Retinal pigment epithelial cell (primary cell): ENCODE results near the gene SFTPA1.
"Not testable (repeated sequence)": the region's sequence is repeated elsewhere in the genome, so short reads cannot be mapped to it uniquely, and the experiment has no call there.

Experiments
- DNase-seq: peaks from one replicate; pipeline ENCODE4 v3.0.0-alpha.2; 2010; ENCODE audit warnings: low read depth
- H3K4me3 ChIP-seq: 2 replicates; pipeline ENCODE4 v1.5.1; 2011; ENCODE audit warnings: mild to moderate bottlenecking, low read length, control low read depth, moderate library complexity
- TF ChIP-seq, protein P1 (sequence below): conservative IDR thresholded peaks from 2 replicates; pipeline ENCODE4 v1.5.1; 2011; ENCODE audit warnings: low read depth, low read length, control low read depth, inconsistent platforms

Gene SFTPA1

DNA sequence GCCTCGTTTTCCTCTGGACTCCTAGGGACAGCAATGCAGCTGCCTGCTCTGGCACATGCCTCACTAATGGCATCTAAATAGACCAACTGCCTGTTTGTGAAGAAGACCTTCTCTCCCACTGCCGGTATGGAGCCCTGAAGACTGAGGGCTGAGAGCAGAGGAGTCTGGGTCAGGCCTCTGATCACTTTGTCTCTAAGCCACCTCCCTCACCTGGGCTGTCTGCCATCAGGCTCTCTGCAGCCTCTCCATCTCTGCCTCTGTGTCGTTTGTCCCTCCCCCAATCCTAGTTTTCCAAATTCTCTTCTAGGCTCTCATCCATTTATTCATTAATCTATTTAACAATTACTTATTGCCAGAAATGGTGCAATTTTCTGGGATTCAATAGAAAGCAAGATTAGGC lies 15.2 kb upstream of the SFTPA1 start:
- TF ChIP-seq, protein P1, sequence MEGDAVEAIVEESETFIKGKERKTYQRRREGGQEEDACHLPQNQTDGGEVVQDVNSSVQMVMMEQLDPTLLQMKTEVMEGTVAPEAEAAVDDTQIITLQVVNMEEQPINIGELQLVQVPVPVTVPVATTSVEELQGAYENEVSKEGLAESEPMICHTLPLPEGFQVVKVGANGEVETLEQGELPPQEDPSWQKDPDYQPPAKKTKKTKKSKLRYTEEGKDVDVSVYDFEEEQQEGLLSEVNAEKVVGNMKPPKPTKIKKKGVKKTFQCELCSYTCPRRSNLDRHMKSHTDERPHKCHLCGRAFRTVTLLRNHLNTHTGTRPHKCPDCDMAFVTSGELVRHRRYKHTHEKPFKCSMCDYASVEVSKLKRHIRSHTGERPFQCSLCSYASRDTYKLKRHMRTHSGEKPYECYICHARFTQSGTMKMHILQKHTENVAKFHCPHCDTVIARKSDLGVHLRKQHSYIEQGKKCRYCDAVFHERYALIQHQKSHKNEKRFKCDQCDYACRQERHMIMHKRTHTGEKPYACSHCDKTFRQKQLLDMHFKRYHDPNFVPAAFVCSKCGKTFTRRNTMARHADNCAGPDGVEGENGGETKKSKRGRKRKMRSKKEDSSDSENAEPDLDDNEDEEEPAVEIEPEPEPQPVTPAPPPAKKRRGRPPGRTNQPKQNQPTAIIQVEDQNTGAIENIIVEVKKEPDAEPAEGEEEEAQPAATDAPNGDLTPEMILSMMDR = no peak
- no peak for DNase-seq

DNA sequence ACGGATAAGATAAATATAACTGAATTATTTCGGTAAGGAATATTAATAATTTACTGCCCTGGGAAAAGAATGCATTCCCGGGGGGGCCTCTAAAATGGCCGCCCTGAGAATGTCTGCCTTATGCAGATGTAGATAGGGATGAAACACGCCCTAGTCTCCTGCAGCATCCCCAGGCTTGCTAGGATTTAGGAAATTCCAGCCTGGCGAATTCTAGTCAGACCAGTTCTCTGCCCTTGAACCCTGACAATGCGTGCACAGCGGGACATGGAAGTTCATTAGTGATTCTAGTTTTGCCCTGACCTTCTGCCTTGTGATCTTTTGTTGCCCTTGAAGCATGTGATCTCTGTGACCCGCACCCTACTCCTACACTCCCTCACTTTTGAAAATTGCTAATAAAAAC lies 11.1 kb upstream of the SFTPA1 start:
- not testable (repeated sequence) for H3K4me3 ChIP-seq, DNase-seq

More for the DNA sequence above, 15.2 kb upstream of the SFTPA1 start:
- H3K4me3 ChIP-seq = no peak overlapping the region

DNA sequence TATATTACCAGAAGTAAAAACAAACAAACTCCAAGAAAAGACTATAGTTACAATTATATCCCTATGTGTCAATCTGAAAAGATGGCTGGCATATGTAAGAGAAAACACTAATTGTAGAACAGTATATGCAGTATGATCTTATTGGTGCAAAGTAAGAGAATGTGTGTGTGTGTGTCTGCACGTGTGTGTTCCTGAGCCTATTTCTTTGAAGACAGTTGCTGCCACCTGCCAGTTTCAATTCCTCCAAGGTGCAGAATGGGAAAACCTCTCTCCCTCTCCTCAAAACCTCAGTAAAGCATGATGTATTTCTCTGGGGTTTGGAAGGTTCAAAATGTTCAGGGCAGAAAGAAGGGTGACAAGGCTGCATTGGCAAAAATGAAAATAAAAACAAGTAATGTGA lies 8.8 kb upstream of the SFTPA1 start:
- TF ChIP-seq, protein P1 = no peak
- DNase-seq = no peak
- no peak overlapping the region for H3K4me3 ChIP-seq

DNA sequence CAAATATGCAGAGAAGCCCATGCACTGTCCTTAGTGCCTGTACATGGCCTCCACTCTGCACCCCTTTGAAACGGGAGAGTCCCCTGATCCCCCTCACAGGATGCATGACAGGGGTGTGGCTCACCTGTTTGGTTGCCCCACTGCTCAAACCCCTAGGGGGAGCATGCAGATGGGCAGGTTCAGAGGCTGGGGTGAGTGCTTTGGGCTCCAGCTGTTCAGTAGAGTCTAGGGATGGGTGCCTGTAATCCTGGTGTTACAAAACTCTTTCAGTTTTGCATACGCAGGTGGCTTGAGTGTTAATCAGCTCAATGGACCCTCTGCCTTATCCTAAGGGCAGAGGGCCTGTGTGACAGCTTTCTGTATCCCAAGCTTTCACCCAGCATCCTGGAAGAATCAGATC lies 7.8 kb upstream of the SFTPA1 start:
- no peak overlapping the region for H3K4me3 ChIP-seq
- no peak for DNase-seq
- TF ChIP-seq, protein P1 = no peak

DNA sequence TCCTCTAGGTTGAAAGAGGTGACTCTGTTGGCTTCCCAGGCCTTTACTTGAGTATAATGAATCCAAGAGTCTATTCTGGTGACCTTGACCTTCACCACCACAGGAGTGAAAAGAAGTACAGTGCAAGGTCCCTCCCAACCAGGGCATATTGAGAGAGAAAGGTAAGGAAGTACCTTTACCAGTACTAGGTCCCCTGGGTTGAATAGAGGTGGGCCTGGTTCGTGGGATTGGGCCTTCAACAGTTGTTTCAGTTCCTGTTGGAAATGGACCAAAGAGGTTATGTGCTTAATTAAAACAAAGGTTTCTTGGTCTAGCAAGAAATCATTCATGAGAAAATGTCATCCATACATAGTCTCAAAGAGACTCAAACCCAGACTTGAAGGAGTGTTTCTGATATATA lies 6.4 kb upstream of the SFTPA1 start:
- H3K4me3 ChIP-seq = no peak overlapping the region
- TF ChIP-seq, protein P1 = no peak
- no peak for DNase-seq

DNA sequence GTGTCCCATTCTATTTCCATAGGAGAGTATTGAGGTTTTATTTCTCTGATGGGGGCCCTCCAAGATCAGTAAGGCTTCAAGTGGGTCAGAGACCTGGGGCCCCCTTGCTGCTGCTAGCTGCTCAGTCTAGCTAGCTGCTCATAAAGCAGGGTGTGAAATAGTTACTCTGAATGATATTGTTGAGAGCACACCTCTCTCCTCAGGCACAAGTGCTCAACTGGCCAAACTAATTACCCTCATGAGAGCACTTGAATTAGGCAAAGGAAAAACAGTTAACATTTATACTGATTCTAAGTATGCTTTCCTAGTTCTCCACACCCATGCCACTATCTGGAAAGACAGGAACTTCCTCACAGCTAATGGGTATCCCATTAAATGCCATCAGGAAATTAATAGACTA lies 5.4 kb upstream of the SFTPA1 start:
- no peak for DNase-seq
- TF ChIP-seq, protein P1 = no peak
- no peak overlapping the region for H3K4me3 ChIP-seq

DNA sequence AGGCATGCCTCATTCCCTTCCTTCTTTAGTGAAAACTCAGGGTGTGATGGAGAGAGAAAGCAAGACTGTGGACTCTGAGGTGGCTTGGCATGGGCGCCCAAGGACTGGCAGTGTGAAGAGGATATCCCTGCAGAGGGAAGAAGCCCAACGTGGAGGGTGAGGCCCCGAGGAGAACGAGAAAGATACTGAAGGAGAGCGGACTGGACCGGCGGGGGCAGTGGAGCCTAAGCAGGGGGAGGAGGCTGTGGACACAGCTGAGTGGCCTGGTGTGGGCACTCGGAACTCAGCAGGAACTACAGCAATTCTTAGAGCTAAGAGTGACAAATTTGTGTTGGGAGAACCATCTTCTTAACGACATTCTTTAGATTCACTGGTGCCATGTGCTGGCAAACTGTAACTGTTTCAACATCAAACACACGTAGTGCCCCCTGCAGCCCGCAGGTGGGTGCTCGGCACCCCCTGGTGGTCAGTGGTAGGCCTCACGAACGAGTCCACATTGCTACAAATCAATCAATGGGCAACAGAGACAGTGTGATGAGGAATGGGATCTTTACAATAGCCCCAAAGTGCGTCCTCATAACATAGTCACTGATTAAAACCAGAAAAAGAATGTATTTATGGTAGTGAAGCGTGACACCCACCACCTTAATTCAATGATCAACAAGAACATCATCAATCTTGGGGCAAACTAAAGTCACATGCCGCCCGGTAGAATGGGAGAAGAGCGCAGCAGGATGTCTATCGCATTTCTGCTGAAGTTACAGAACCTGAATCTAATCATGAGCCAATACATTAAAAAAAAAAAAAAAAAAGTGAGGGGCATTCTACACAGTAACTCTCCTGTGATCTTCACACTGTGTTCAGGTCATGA lies 2.0 kb upstream of the SFTPA1 start:
- DNase-seq = no peak
- H3K4me3 ChIP-seq = no peak overlapping the region
- TF ChIP-seq, protein P1 = peak; percentile 78

DNA sequence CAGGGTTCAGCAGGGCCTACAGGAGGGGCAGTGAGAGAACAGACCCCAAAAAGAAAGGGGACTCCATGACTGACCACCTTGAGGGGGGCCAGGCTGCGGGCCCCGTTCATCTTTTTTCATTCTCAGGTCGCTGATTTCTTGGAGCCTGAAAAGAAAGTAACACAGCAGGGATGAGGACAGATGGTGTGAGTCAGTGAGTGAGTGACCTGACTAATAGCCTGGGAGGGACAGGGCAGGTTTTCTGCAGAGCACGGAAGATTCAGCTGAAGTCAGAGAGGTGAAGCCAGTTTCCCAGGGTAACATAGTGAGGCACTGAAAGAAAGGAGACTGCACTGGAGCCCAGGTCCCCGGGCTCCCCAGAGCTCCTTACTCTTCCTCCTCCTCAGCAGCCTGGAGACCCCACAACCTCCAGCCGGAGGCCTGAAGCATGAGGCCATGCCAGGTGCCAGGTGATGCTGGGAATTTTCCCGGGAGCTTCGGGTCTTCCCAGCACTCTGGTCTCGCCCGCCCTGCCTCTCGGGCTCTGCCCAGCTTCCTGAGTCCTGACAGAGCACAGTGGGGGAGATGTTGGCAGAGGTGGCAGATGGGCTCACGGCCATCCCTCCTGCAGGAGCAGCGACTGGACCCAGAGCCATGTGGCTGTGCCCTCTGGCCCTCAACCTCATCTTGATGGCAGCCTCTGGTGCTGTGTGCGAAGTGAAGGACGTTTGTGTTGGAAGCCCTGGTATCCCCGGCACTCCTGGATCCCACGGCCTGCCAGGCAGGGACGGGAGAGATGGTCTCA lies 646 bp downstream of the SFTPA1 start:
- DNase-seq = not testable (repeated sequence)

More for the DNA sequence above, 646 bp downstream of the SFTPA1 start:
- not testable (repeated sequence) for H3K4me3 ChIP-seq
